ENCODE results near the gene SGPP1. TPM values are rescaled to one million over a fixed set of nuclear protein-coding genes. Genes with fewer than 3 reads are reported as not detected.

Gene SGPP1
- total and polyA plus RNA-seq, 2 of the 8 experiments (the other 6 are each of a cell fraction or from before 2014, with no cell fraction given) = 5.7 to 8.1 TPM

- Histone ChIP-seq H2AFZ (ENCODE audit: low read length) (no peak overlapping the region), H2BK20ac (ENCODE audit: low read length) (no peak overlapping the region), H3K18ac (ENCODE audit: extremely low read depth, low read length) (no peak overlapping the region), H2BK12ac (ENCODE audit: low read depth, low read length) (no peak overlapping the region), H2BK120ac (replicated peaks; ENCODE audit: low read depth, low read length) (no peak overlapping the region), H4K8ac (ENCODE audit: extremely low read depth, insufficient read depth, low read length) (no peak overlapping the region), H4K5ac (ENCODE audit: insufficient read length, low read depth, low read length) (no peak overlapping the region), H3K36me3 (ENCODE audit: control insufficient read depth in 2 of 4, insufficient read depth in 4 of 4, low read length in 3 of 4) (no peaks in the 10 kb centered on the region), H3K9ac (replicated peaks in 1 of 4; ENCODE audit: extremely low read depth in 1 of 4, low read depth in 3 of 4, low read length in 3 of 4) (no peak overlapping the region), H2AK5ac (ENCODE audit: low read depth, low read length) (no peak overlapping the region), H2BK15ac (ENCODE audit: low read length) (no peak overlapping the region), H3K79me2 (ENCODE audit: control insufficient read depth in 1 of 2, insufficient read depth in 2 of 2, low read length in 2 of 2) (no peaks in the 10 kb centered on the region), H3K27ac (ENCODE audit: low read depth, low read length) (no peak overlapping the region), H4K91ac (replicated peaks; ENCODE audit: insufficient read length, low read length) (no peak overlapping the region), H3K79me1 (ENCODE audit: low read depth, low read length) (no peaks in the 10 kb centered on the region), H3K56ac (replicated peaks; ENCODE audit: insufficient read length, low read depth, low read length) (no peak overlapping the region), H3K14ac (ENCODE audit: insufficient read length) (no peak overlapping the region), H3K4me1 (replicated peaks in 1 of 4; ENCODE audit: control insufficient read depth in 3 of 4, insufficient read depth in 4 of 4, low read length in 3 of 4) (no peaks in the 10 kb centered on the region), H4K20me1 (replicated peaks in 1 of 2; ENCODE audit: control insufficient read depth in 1 of 2, insufficient read depth in 2 of 2, low read length in 2 of 2) (no peaks in the 10 kb centered on the region), H3K23me2 (ENCODE audit: low read depth, low read length) (no peaks in the 10 kb centered on the region), H3K4me3 (ENCODE audit: extremely low read depth in 1 of 4, insufficient read depth in 2 of 4, low read depth in 3 of 4, low read length in 4 of 4) (no peak overlapping the region), H3K4me2 (ENCODE audit: insufficient read depth in 1 of 2, low read depth in 2 of 2, low read length in 2 of 2) (no peak overlapping the region), H2BK5ac (ENCODE audit: low read depth, low read length) (no peak overlapping the region), H3K27me3 (replicated peaks in 1 of 4; ENCODE audit: control insufficient read depth in 3 of 4, extremely low read depth in 1 of 4, insufficient read depth in 3 of 4, low read length in 3 of 4) (no peaks in the 10 kb centered on the region), H3K9me3 (ENCODE audit: insufficient read depth in 2 of 2, low read depth in 1 of 2, low read length in 1 of 2) (no peaks in the 10 kb centered on the region), H3K4ac (replicated peaks; ENCODE audit: insufficient read length, low read depth, low read length) (no peak overlapping the region), H3K23ac (ENCODE audit: insufficient read length) (no peak overlapping the region)
- DNase-seq (ENCODE audit: low read depth in 1 of 2, low spot score in 2 of 2) (no peak), FAIRE-seq (no peak)
- POLR2A ChIA-PET (ENCODE audit: partially characterized antibody) = no interaction called here
- CTCF ChIA-PET (ENCODE audit: partially characterized antibody) = no interaction called here
- no peak for TF ChIP-seq FOSL1 (IDR thresholded peaks at IDR 0.05; ENCODE audit: insufficient read depth, low read depth, low read length)
- TF ChIP-seq TBP (IDR thresholded peaks at IDR 0.05; ENCODE audit: low read depth, low read length) = no peak
- TF ChIP-seq PHF8 (conservative IDR thresholded peaks at IDR 0.05; ENCODE audit: low read depth, low read length) = no peak
- no peak for TF ChIP-seq JUND (IDR thresholded peaks at IDR 0.05; ENCODE audit: low read length)
- no peak for TF ChIP-seq CEBPB (IDR thresholded peaks at IDR 0.05; ENCODE audit: low read depth, low read length)
- no peak for TF ChIP-seq SP4 (IDR thresholded peaks at IDR 0.05; ENCODE audit: low read length)
- no peak for TF ChIP-seq ZNF274 (IDR thresholded peaks at IDR 0.05; ENCODE audit: borderline replicate concordance, extremely low read depth, low read length)
- no peak for TF ChIP-seq NANOG (IDR thresholded peaks at IDR 0.05; ENCODE audit: insufficient read depth, low read depth, low read length, poor library complexity, severe bottlenecking)
Measured at GRCh38 chr14:63686926-63687325, 40.9 kb downstream of the SGPP1 start.
